Neutrophil (primary cell): ENCODE measurements around the gene PADI6.

Experiments
- H3K27ac ChIP-seq: fragments of 200-600 bp; sonication (generic); 2 replicates; pipeline ENCODE4 v1.5.1; 2016; ENCODE audit warnings: mild to moderate bottlenecking, moderate library complexity
- H3K27me3 ChIP-seq: fragments of 200-600 bp; sonication (generic); 2 replicates; pipeline ENCODE4 v1.6.0; 2016; ENCODE audit warnings: mild to moderate bottlenecking
- H3K36me3 ChIP-seq: fragments of 200-600 bp; sonication (generic); 2 replicates; pipeline ENCODE4 v1.5.1; 2017
- H3K4me1 ChIP-seq, 2 experiments: fragments of 200-600 bp in 1 of 2; sonication (generic) in 1 of 2; 1 replicate in 1 of 2; 2 replicates in 1 of 2; pipeline versions ENCODE4 v1.5.1 to v1.6.1; 2013 to 2016; ENCODE audit warnings: low read depth in 1 of 2, low read length in 1 of 2, mild to moderate bottlenecking in 1 of 2, moderate library complexity in 1 of 2; ENCODE audit not compliant: control insufficient read depth in 1 of 2, insufficient read depth in 1 of 2
- H3K4me3 ChIP-seq, 2 experiments: fragments of 200-600 bp in 1 of 2; sonication (generic) in 1 of 2; 1 replicate in 1 of 2; 2 replicates in 1 of 2; pipeline ENCODE4 v1.5.1; 2013 to 2016; ENCODE audit warnings: low read depth in 1 of 2, low read length in 1 of 2, mild to moderate bottlenecking in 1 of 2, moderate library complexity in 1 of 2
- H3K9me3 ChIP-seq: fragments of 200-600 bp; sonication (generic); 2 replicates; pipeline ENCODE4 v1.5.1; 2016
- CTCF ChIP-seq: fragments of 200-600 bp; sonication (generic); IDR thresholded peaks from 2 replicates; pipeline ENCODE4 v1.5.1; 2016; ENCODE audit warnings: antibody characterized with exemption

Gene PADI6

GRCh38 chr1:17434016-17434415 lies 62.0 kb downstream of the PADI6 start:
- TF ChIP-seq CTCF: no peak
- Histone ChIP-seq H3K36me3 (no peaks in the 10 kb centered on the region), H3K27ac (no peak overlapping the region), H3K4me3 (no peak overlapping the region), H3K9me3 (no peaks in the 10 kb centered on the region), H3K27me3 (no peaks in the 10 kb centered on the region), H3K4me1 (peaks cover 28 to 36% of the 10 kb centered on the region in 2 experiments)

- H3K4me1 ChIP-seq: peaks cover 33 to 36% of the 10 kb centered on the region in 2 experiments
- H3K27ac ChIP-seq: no peak overlapping the region
- no peaks in the 10 kb centered on the region for H3K36me3 ChIP-seq
- H3K4me3 ChIP-seq: no peak overlapping the region
- no peak for TF ChIP-seq CTCF
- H3K9me3 ChIP-seq: no peaks in the 10 kb centered on the region
- H3K27me3 ChIP-seq: no peaks in the 10 kb centered on the region
These were observed 62.6 kb downstream of the PADI6 start for GRCh38 chr1:17434601-17435000.

- Histone ChIP-seq H3K27me3 (no peaks in the 10 kb centered on the region), H3K4me3 (peak overlapping the region; percentile 64 to 74), H3K9me3 (no peaks in the 10 kb centered on the region), H3K36me3 (no peaks in the 10 kb centered on the region), H3K27ac (peak overlapping the region; percentile 33), H3K4me1 (peaks cover 49 to 52% of the 10 kb centered on the region in 2 experiments)
- no peak for TF ChIP-seq CTCF
These were observed 64.6 kb downstream of the PADI6 start for GRCh38 chr1:17436380-17437174.

GRCh38 chr1:17437260-17437579 lies 65.2 kb downstream of the PADI6 start:
- H3K4me1 ChIP-seq: peaks cover 46 to 49% of the 10 kb centered on the region in 2 experiments

GRCh38 chr1:17437580-17438317 lies 65.8 kb downstream of the PADI6 start:
- H3K4me1 ChIP-seq: peaks cover 41 to 44% of the 10 kb centered on the region in 2 experiments

More at GRCh38 chr1:17437260-17437579, 65.2 kb downstream of the PADI6 start:
- Histone ChIP-seq H3K27ac (peak overlapping the region; percentile 77), H3K36me3 (no peaks in the 10 kb centered on the region), H3K9me3 (no peaks in the 10 kb centered on the region), H3K27me3 (no peaks in the 10 kb centered on the region), H3K4me3 (peak overlapping the region; percentile 64 to 74)
- no peak for TF ChIP-seq CTCF

More at GRCh38 chr1:17437580-17438317, 65.8 kb downstream of the PADI6 start:
- Histone ChIP-seq H3K27ac (peak overlapping the region; percentile 77), H3K4me3 (peak overlapping the region; percentile 64 to 74), H3K36me3 (no peaks in the 10 kb centered on the region), H3K27me3 (no peaks in the 10 kb centered on the region), H3K9me3 (no peaks in the 10 kb centered on the region)
- no peak for TF ChIP-seq CTCF
